Stimulated activated naive CD8-positive, alpha-beta T cell treated with anti-CD3 and anti-CD28 coated beads, Interleukin-15, amount 100 ng/mL, for 72 hours (primary cell): ENCODE data around the gene MBOAT7.
A peak's percentile ranks its signal among the peaks of the same experiment; 100 is the strongest.
"Not testable (repeated sequence)": the region's sequence is repeated elsewhere in the genome, so short reads cannot be mapped to it uniquely, and the experiment has no call there.

Experiments
- ATAC-seq: fragments of 150-1000 bp; cut with Tn5 transposase; 2 replicates; pipeline ENCODE4 v1.10.0; 2021; ENCODE audit warnings: mild to moderate bottlenecking, moderate library complexity
- DNase-seq, 2 donors: peaks; one replicate each; pipeline ENCODE4 v3.0.0; 2021 to 2022
- H3K27ac Mint-ChIP-seq, 2 donors: one replicate each; pipeline ENCODE4 v1.8.0; 2022; ENCODE audit warnings: mild to moderate bottlenecking in 2 of 2, mixed read lengths in 2 of 2, moderate library complexity in 2 of 2
- H3K27me3 Mint-ChIP-seq: one replicate; pipeline ENCODE4 v1.8.0; 2022; ENCODE audit warnings: mixed read lengths
- H3K4me1 Mint-ChIP-seq: one replicate; pipeline ENCODE4 v1.8.0; 2022; ENCODE audit warnings: mild to moderate bottlenecking, mixed read lengths
- H3K4me3 Mint-ChIP-seq, 2 donors: one replicate each; pipeline ENCODE4 v1.8.0; 2022; ENCODE audit warnings: mild to moderate bottlenecking in 2 of 2, mixed read lengths in 2 of 2, moderate library complexity in 1 of 2
- H3K9me3 Mint-ChIP-seq, 2 donors: one replicate each; pipeline ENCODE4 v1.8.0; 2022; ENCODE audit warnings: mixed read lengths in 2 of 2

MBOAT7 gene, protein sequence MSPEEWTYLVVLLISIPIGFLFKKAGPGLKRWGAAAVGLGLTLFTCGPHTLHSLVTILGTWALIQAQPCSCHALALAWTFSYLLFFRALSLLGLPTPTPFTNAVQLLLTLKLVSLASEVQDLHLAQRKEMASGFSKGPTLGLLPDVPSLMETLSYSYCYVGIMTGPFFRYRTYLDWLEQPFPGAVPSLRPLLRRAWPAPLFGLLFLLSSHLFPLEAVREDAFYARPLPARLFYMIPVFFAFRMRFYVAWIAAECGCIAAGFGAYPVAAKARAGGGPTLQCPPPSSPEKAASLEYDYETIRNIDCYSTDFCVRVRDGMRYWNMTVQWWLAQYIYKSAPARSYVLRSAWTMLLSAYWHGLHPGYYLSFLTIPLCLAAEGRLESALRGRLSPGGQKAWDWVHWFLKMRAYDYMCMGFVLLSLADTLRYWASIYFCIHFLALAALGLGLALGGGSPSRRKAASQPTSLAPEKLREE

DNA sequence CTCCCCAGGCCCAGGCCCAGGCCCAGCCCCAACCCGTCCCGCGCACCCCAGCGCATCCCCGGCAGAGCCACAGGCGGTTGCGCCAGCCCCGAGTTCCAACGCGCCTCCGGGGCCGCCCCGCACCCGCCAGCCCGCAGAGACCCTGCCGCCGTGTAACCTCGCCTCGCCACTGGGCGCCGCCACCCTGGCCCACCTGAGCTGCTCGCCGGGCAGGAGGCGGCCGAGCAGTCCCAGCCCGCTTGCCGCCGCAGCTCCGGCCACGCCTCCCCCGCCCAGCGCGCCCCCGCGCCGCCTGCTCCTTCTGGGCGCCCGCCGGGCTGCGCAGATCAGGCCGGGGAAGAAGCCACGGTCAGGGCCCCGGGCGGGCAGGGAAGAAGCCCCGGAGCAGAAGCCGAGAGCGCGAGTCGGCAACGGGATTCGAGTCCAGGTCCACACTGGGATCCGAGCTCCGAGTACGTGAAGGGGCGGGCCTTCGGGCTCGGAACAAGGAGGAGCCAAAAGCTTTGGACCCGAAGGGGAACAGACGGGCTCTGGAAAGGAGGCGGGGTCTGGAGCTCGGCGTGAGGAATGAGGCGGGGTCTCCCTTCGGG, at the start of gene MBOAT7:
Gene MBOAT7, minus strand, starts transcription at position 436 of the 590 bp plus-strand sequence. CDS start 1,072 bp downstream, outside the sequence.
- H3K27ac Mint-ChIP-seq: peak within 1 kb of the TSS; percentile 99
- H3K4me3 Mint-ChIP-seq: peak within 1 kb of the TSS; percentile 88 to 90
- H3K27me3 Mint-ChIP-seq: no peaks in the 10 kb centered on the region
- peak; percentile 31 for ATAC-seq
- no peak for DNase-seq
- H3K4me1 Mint-ChIP-seq: peaks cover 48% of the 10 kb centered on the region
- no peaks in the 10 kb centered on the region for H3K9me3 Mint-ChIP-seq

DNA sequence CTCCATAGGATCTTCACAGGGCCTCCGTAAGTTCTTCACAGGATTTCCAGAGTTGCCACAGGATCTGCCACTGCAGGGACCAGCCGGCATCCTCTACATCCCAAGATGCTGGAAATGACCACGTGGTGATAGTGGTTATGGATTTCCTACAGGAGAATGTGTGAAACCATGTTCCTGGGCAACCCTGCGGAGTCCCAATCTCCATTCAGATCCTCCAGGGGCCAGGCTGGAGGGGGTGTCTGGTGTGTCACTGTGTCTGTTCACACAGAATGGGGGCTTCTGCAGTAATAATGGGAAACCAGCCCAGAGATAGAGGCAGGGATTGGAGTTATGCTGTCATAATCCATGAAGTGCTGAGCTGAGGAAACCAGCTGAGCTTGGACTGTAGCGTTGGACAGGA, 44.6 kb upstream of the MBOAT7 start:
- Mint-ChIP-seq H3K27me3 (peaks cover 43% of the 10 kb centered on the region), H3K4me1 (peaks cover 8% of the 10 kb centered on the region), H3K27ac (peak overlapping the region in 1 of 2 donors; percentile 14), H3K9me3 (no peaks in the 10 kb centered on the region), H3K4me3 (no peak overlapping the region)
- no peak for DNase-seq
- ATAC-seq: no peak

DNA sequence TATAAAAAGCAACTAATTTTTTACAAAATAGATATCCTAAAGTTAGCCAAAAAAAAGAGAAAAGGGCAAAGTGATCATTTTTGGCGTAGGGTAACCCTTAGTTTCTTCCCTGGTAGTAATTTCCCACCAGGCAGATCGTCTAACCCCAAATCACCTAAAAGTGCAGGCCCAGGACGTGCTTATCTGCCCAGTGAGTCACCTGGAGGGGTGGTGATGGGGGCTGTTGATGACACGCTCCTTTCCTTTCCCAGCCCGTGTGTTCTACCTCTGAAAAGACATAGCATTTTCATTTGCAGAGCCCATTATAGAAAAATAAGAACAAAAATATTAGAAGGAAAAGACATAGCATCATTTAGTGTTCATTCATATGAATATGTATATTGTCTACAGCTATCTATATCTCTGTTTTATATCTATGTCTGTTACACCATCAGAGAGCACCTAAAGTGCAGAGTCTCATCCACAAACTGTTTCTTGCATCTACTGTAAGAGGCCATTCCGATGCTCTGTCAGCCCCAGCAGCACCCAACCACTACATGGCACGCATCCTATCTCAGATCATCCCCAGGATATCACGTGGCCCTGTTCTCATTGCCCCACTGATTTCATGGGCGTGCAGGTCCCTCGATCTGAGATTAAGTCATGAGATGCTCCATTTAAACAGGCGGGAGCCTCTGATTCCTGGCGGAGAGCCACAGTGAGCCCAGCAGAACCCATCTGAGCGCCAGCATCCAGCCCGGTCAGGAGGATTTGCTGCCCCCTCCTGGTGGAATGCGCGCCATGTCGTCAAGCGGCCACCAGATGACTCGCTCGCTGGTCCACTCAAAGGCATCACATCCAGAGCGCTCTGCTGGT, 41.9 kb upstream of the MBOAT7 start:
- H3K27ac Mint-ChIP-seq: no peak overlapping the region
- H3K4me1 Mint-ChIP-seq: peaks cover 8% of the 10 kb centered on the region

GRCh38 chr19:54230031-54230430, 40.7 kb upstream of the MBOAT7 start:
- Mint-ChIP-seq H3K4me1 (peaks cover 8% of the 10 kb centered on the region), H3K27me3 (peaks cover 44% of the 10 kb centered on the region), H3K27ac (no peak overlapping the region), H3K4me3 (no peak overlapping the region), H3K9me3 (no peaks in the 10 kb centered on the region)
- ATAC-seq: no peak
- DNase-seq: no peak

More for the DNA sequence above, 41.9 kb upstream of the MBOAT7 start:
- DNase-seq (peak; percentile 79 to 82), ATAC-seq (peak; percentile 99)
- no peak overlapping the region for H3K4me3 Mint-ChIP-seq
- H3K27me3 Mint-ChIP-seq: peaks cover 44% of the 10 kb centered on the region
- H3K9me3 Mint-ChIP-seq: no peaks in the 10 kb centered on the region

DNA sequence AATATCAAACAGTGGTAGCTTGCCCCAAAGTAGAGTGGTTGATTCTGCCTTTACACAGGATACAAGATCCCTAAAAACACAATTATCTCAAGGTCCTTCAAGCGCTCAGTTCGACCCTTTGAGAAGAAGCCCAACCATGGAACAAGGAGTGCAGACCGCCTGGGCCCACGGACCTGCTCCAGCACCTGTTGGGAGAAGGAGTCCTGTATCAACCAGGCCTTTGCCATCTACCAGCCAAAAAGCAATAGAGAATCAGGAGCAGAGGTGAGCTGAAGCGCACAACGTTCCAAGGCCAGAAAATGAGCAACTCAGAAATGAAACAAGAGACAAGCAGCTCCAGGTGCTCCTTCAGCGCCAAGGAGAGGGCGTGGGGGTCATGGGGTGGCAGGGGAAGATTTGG, 39.8 kb upstream of the MBOAT7 start:
- H3K27ac Mint-ChIP-seq: no peak overlapping the region
- H3K4me1 Mint-ChIP-seq: peaks cover 8% of the 10 kb centered on the region
- DNase-seq (no peak), ATAC-seq (no peak)
- no peaks in the 10 kb centered on the region for H3K9me3 Mint-ChIP-seq
- H3K27me3 Mint-ChIP-seq: peaks cover 46% of the 10 kb centered on the region
- H3K4me3 Mint-ChIP-seq: no peak overlapping the region

DNA sequence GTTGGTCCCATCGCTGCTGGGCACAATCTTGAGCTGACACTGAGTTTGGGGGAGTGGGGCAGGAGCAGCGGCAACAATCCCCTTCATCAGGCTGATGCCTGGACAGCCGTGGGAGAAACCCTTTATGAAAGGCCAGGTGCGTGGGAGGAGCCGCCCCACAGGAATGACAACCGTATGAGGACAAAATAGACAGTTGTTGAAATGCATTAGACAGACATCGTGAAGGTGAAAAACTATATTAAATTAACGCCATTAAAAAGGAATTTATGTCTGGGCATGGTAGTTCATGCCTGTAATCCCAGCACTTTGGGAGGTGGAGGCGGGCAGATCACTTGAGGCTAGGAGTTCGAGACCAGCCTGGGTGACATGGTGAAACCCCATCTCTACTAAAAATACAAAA, 35.2 kb upstream of the MBOAT7 start:
- not testable (repeated sequence) for ATAC-seq, H3K27ac Mint-ChIP-seq, DNase-seq, H3K9me3 Mint-ChIP-seq, H3K4me3 Mint-ChIP-seq
- Mint-ChIP-seq H3K4me1 (peaks cover 11% of the 10 kb centered on the region), H3K27me3 (peaks cover 28% of the 10 kb centered on the region)

GRCh38 chr19:54223937-54224281, 34.5 kb upstream of the MBOAT7 start:
- H3K4me1 Mint-ChIP-seq: peaks cover 11% of the 10 kb centered on the region
- ATAC-seq, H3K27ac Mint-ChIP-seq, H3K4me3 Mint-ChIP-seq, H3K9me3 Mint-ChIP-seq, DNase-seq: not testable (repeated sequence)
- H3K27me3 Mint-ChIP-seq: peaks cover 21% of the 10 kb centered on the region

DNA sequence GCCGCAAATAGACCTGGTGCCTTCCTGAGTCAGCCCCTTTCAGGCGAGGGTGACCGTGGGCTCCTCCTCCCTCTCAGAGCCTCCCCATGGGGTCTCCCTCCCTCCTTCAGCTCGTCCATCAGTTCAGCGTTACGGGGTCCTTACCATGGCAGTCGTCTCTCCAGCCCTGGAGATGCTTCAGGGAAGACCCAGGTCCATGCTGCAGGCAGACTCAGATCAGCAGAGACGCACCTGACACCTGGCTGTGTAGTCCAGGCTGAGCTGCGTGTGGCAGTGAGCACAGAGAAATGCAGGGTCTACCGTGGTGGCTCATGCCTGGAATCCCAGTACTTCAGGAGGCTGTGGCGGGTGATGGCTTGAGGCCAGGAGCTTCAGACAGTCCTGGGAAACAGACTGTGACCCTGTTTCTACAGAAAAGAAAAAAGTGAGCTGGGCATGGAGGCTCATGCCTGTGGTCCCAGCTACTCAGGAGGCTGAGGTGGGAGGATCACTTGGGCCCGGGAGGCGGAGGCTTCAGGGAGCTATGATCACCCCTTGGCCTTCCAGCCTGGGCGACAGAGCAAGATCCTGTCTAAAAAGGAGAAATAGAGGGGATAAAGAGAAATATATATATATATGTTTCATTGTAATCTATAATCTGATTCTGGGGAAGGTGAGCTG, 34.0 kb upstream of the MBOAT7 start:
- not testable (repeated sequence) for H3K9me3 Mint-ChIP-seq, H3K4me3 Mint-ChIP-seq, ATAC-seq, DNase-seq, H3K27ac Mint-ChIP-seq
- Mint-ChIP-seq H3K27me3 (peaks cover 19% of the 10 kb centered on the region), H3K4me1 (peaks cover 11% of the 10 kb centered on the region)

DNA sequence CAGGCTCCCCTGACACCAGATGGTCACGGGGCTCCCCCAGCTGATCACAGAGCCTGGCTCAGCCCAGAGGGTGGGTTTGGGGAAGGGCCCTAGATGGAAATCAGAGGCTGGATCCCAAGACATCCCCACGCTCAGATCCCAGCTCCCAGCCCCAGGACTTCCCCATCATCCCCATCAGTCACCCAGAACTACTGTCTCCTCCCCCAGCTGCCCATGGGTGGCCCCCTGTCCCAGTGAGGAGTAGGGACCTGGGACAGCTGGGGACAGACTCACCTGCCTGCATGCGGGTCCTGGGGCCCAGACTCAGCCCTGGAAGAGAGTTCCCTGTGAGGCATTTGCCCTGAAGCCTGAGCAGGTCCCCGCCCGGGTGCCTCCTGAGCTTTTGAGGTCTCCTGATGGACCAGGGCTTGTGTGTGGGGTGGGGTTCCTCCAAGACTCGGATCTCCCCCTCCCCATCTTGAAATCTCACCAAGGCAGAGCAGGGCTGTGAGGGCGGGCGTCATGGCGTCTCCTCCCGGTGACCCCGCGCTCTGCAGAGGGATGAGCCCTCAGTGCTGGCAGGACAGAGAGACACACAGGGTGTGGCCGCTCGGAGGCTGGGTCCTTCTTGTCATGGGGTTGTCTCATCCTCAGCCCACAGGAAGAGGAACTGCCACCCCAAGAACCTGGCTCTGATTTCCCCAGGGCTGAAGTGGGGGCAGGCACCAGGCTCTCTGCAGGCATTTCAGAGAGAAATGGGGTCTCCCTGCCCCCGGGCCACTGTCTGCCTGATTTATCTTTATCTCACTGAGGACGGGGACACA, 33.3 kb upstream of the MBOAT7 start, which contains the start of gene LILRB3:
Gene LILRB3, minus strand, starts transcription at position 534 of the 803 bp plus-strand sequence. Its CDS starts 31 bp downstream, at position 503.
- Mint-ChIP-seq H3K4me1 (peaks cover 11% of the 10 kb centered on the region), H3K27me3 (peaks cover 19% of the 10 kb centered on the region), H3K27ac (peak within 1 kb of the TSS in 1 of 2 donors; percentile 66)
- peak; percentile 40 for ATAC-seq
- DNase-seq, H3K9me3 Mint-ChIP-seq, H3K4me3 Mint-ChIP-seq: not testable (repeated sequence)

DNA sequence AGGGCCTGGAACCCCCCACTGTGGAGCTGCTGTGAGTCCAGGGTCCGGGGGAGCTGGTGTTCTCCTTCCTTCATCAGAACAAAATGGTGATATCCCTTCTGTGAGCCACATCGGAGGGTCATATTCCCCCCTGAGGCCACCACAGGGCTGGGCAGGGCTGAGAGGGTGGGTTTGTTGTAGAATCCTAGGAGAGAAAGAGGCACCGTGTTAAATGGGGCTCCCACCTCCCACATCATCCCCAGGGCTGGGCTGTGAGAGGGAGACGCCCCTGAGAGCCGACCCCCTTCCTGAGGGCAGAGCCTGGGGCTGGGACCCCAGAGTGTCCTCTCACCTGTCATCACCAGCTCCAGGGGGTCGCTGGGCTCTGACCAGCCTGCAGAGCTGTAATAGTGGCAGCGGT, 32.6 kb upstream of the MBOAT7 start:
- not testable (repeated sequence) for H3K4me3 Mint-ChIP-seq, ATAC-seq

GRCh38 chr19:54219702-54220101, 30.3 kb upstream of the MBOAT7 start:
- H3K4me1 Mint-ChIP-seq: peaks cover 11% of the 10 kb centered on the region
- peaks cover 19% of the 10 kb centered on the region for H3K27me3 Mint-ChIP-seq
- not testable (repeated sequence) for H3K27ac Mint-ChIP-seq, ATAC-seq, DNase-seq, H3K4me3 Mint-ChIP-seq, H3K9me3 Mint-ChIP-seq

More for the DNA sequence above, 32.6 kb upstream of the MBOAT7 start:
- not testable (repeated sequence) for H3K27ac Mint-ChIP-seq, H3K9me3 Mint-ChIP-seq, DNase-seq
- Mint-ChIP-seq H3K27me3 (peaks cover 19% of the 10 kb centered on the region), H3K4me1 (peaks cover 11% of the 10 kb centered on the region)

DNA sequence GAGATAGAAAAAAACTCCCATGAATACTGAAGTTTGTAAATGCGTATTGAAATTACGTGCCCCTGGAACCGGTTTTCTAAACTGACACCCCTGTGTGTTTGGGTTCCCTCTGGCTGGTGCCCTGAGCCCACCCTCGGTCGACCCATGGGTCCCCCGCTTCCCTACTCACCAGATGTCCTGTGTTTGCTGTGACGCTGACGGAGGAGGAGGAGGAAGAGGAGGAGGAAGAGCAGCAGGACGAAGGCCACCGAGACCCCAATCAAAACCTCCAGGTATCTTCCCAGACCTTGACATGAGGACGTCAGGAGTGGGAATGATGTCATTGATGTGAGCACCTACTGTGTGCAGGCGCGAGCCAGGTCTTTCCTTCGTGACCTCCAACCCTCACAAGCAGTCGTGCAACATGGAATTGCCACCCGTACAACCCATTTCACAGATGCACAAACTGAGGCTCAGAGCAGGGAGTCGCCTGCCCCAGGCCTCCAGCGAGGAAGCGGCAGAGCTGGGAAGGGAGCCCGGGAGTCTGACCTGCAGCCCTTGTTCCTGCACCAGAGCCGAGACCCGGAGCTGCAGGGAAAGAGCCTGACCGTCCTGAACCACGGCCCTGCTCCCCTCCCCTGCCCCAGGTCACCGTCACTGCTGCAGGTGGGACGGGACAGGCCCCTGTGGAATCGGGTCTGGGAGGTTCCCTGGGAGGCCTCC, 29.7 kb upstream of the MBOAT7 start:
- Mint-ChIP-seq H3K9me3 (no peaks in the 10 kb centered on the region), H3K4me1 (peaks cover 11% of the 10 kb centered on the region)

GRCh38 chr19:54218259-54218658, 28.9 kb upstream of the MBOAT7 start:
- no peak for ATAC-seq
- DNase-seq: no peak
- no peak overlapping the region for H3K27ac Mint-ChIP-seq
- peaks cover 8% of the 10 kb centered on the region for H3K27me3 Mint-ChIP-seq
- H3K9me3 Mint-ChIP-seq: no peaks in the 10 kb centered on the region
- peaks cover 9% of the 10 kb centered on the region for H3K4me1 Mint-ChIP-seq
- no peak overlapping the region for H3K4me3 Mint-ChIP-seq

More for the DNA sequence above, 29.7 kb upstream of the MBOAT7 start:
- H3K27me3 Mint-ChIP-seq: peaks cover 17% of the 10 kb centered on the region
- no peak overlapping the region for H3K27ac Mint-ChIP-seq
- ATAC-seq (no peak), DNase-seq (no peak)
- no peak overlapping the region for H3K4me3 Mint-ChIP-seq
